Central memory CD8-positive, alpha-beta T cell (primary cell): Measurements from ENCODE around the gene AP1S1.

Experiments used
- ATAC-seq: fragments of 150-1000 bp; cut with Tn5 transposase; replicated peaks from 2 replicates; pipeline ENCODE4 v1.10.0; 2022; ENCODE audit warnings: mild to moderate bottlenecking, moderate FRiP score, moderate number of reproducible peaks; ENCODE audit not compliant: poor library complexity, severe bottlenecking; ENCODE audit errors: extremely low read depth
- DNase-seq, 2 donors: peaks; one replicate each; pipeline ENCODE4 v3.0.0; 2021; ENCODE audit warnings: low spot score in 2 of 2
- H3K27ac Mint-ChIP-seq: one replicate; pipeline ENCODE4 v1.8.0; 2022; ENCODE audit warnings: low read depth, mild to moderate bottlenecking, moderate library complexity, mixed read lengths
- H3K27me3 Mint-ChIP-seq: one replicate; pipeline ENCODE4 v1.8.0; 2022; ENCODE audit warnings: mixed read lengths
- H3K36me3 Mint-ChIP-seq: one replicate; pipeline ENCODE4 v1.8.0; 2022; ENCODE audit warnings: mild to moderate bottlenecking, moderate library complexity, mixed read lengths; ENCODE audit not compliant: insufficient read depth
- H3K4me1 Mint-ChIP-seq: one replicate; pipeline ENCODE4 v1.8.0; 2022; ENCODE audit warnings: mixed read lengths
- H3K4me3 Mint-ChIP-seq: one replicate; pipeline ENCODE4 v1.8.0; 2022; ENCODE audit warnings: mild to moderate bottlenecking, moderate library complexity, mixed read lengths
- H3K9me3 Mint-ChIP-seq: one replicate; pipeline ENCODE4 v1.8.0; 2022; ENCODE audit warnings: mixed read lengths

The AP1S1 gene

DNA sequence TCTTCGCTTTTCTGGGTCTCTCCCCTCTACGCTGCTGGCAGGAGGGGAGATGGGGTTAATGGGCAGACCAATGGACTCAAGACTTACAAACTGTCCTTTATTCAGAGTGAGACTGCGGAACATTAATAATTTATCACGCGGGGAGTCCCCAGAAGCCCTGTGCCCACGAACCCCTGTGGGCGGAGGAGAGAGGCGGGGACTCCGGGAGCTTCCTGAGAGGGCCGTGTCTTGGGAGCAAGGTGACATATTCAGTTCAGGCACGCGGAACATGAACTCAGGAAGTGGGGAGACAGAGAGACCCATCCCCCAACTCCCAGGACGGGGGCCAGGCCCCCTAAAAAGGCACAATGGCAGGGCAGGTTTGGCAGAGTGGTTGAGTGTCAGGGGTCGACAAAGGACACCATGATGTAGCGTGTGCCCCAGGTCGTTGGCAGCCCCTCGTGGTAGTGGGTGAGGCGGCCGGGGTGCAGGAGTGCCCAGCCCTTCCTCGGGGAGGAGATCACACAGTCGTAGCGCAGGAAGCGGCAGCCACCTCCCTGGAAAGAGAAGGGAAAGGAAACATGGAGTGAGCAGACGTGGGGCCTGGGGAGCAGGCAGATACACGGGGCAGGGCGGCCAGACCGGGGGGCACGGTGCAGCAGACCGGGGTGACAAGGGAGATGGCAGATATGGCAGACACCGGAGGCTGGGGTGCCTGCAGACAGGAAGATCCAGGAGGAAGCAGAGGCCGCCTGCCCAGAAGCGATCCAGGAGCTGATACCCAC, 51.8 kb downstream of the AP1S1 start:
- peaks cover 6% of the 10 kb centered on the region for H3K4me1 Mint-ChIP-seq
- no peaks in the 10 kb centered on the region for H3K9me3 Mint-ChIP-seq
- peaks cover 1% of the 10 kb centered on the region for H3K36me3 Mint-ChIP-seq
- no peak for DNase-seq
- no peak for ATAC-seq
- no peak overlapping the region for H3K4me3 Mint-ChIP-seq
- peaks cover 23% of the 10 kb centered on the region for H3K27me3 Mint-ChIP-seq
- peak overlapping the region; percentile 82 for H3K27ac Mint-ChIP-seq

DNA sequence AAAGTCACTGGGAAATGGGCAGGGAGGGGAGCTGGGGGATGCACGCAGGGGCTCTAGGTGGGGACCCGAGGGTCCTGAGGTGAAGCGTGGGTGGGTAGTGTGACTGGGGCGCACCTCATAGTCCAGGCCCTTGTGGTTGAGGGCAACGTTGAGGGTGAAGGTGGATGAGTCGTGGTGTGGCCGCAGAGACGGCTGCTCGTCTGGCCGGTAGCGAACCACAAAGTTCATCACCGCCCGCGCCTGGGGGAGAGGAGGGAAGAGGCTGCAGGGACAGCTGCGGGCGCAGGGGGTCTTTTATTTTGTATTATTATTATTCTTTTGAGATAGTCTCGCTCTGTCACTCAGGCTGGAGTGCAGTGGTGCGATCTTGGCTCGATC, 52.4 kb downstream of the AP1S1 start:
- Mint-ChIP-seq H3K4me3 (no peak overlapping the region), H3K9me3 (no peaks in the 10 kb centered on the region), H3K27ac (no peak overlapping the region), H3K4me1 (peaks cover 5% of the 10 kb centered on the region), H3K27me3 (peaks cover 18% of the 10 kb centered on the region), H3K36me3 (peaks cover 1% of the 10 kb centered on the region)
- DNase-seq, result no peak
- ATAC-seq, result no peak

DNA sequence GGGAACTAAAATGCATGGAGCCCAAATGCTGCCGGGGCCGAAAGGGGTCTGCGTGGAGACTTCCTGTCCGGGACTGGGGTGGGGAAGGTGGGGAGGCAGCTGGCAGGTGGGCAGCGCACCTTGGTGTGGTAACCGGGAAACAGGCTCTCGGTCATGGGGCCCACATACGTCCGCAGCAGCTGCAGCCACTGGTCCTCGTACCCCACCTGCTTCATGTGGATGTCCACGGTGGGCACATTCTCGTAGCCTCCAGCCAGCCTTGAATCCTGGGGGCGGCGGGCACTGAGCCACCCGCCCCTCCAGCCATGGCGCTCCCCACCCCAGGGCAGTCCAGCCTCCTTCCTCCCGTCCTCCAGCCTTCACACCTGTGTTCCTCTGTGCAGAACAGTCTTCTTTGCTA, 53.2 kb downstream of the AP1S1 start:
- no peak overlapping the region for H3K4me3 Mint-ChIP-seq
- H3K27me3 Mint-ChIP-seq, result peaks cover 10% of the 10 kb centered on the region
- peaks cover 5% of the 10 kb centered on the region for H3K4me1 Mint-ChIP-seq
- no peaks in the 10 kb centered on the region for H3K9me3 Mint-ChIP-seq
- no peak for ATAC-seq
- H3K36me3 Mint-ChIP-seq, result peaks cover 1% of the 10 kb centered on the region
- no peak overlapping the region for H3K27ac Mint-ChIP-seq
- no peak for DNase-seq

DNA sequence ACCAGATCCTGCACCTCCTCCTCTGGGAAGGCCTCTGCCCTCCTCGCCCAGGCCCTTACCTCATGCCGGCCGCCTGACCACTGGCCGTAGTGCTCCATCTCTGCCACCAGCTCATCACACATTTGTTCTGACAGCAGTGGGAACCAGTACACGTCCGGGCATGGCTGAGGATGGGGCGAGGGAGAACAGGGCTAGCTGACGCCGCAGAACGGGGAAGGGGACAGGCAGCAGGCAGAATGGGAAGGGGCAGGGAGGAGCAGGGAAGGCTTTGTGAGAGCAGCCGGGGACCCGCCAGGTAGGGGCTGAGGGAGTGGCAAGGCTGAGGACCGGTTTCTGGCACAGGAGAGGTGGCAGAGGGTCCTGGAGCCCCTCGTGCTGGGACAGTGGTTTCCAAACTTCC, 54.5 kb downstream of the AP1S1 start:
- Mint-ChIP-seq H3K9me3 (no peaks in the 10 kb centered on the region), H3K36me3 (peaks cover 1% of the 10 kb centered on the region), H3K4me3 (no peak overlapping the region), H3K4me1 (peaks cover 2% of the 10 kb centered on the region), H3K27me3 (no peaks in the 10 kb centered on the region), H3K27ac (no peak overlapping the region)
- ATAC-seq (no peak), DNase-seq (no peak)

DNA sequence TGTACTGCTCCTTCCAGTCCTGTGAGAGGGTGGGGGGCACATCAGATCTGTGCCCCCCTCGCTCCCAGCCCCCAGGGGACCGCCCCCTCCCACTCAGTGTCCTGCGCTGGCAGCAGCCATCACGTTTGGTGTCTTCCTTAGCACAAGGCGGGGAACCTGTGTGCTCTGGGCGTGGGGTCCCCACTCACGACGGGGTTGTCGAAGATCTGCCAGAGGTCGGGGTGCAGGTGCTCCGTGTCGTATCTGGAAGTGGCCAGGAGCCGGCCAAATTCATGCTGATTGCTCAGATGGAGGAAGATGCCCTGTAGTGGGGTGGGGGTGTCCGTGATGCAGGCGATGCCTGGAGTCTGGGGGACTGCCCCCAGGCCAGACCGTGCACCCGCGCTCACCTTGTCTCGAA, 55.9 kb downstream of the AP1S1 start:
- Mint-ChIP-seq H3K9me3 (no peaks in the 10 kb centered on the region), H3K4me1 (no peaks in the 10 kb centered on the region), H3K27me3 (no peaks in the 10 kb centered on the region), H3K36me3 (peaks cover 1% of the 10 kb centered on the region), H3K27ac (no peak overlapping the region), H3K4me3 (no peak overlapping the region)
- DNase-seq (no peak), ATAC-seq (no peak)
